Testis (tissue), 2 donors: ENCODE results near the gene PABPC1L.
"Not testable (repeated sequence)": the region's sequence is repeated elsewhere in the genome, so short reads cannot be mapped to it uniquely, and the experiment has no call there.

ENCODE experiments used
- CTCF ChIP-seq, 3 experiments: fragments of 450-650 bp in 2 of 3; fragments of 200-600 bp in 1 of 3; sonication (generic) in 1 of 3; IDR thresholded peaks; one replicate each; pipeline ENCODE4 v1.5.1; 2016 to 2019; ENCODE audit warnings: antibody characterized with exemption in 3 of 3, mild to moderate bottlenecking in 2 of 3, moderate library complexity in 1 of 3
- POLR2A ChIP-seq: fragments of 450-650 bp; IDR thresholded peaks from one replicate; pipeline ENCODE4 v1.6.1; 2017; ENCODE audit warnings: antibody characterized with exemption, mild to moderate bottlenecking, moderate library complexity

GRCh38 chr20:44863365-44864084, 46.3 kb upstream of the PABPC1L start:
- peak in 1 of 3 experiments; percentile 6 for TF ChIP-seq CTCF (IDR thresholded peaks at IDR 0.05)
- TF ChIP-seq POLR2A: not testable (repeated sequence)
